T-helper 1 cell treated with Interleukin-12 subunit alpha and Interleukin-12 subunit beta and Interleukin-4 antibody, amounts not matched to agents 30 μg/mL and 1 μg/mL, for 36 hours (primary cell): ENCODE results near the gene BPGM.

Source experiments
- H3K27ac Mint-ChIP-seq: one replicate; pipeline ENCODE4 v1.8.0; 2021; ENCODE audit warnings: mild to moderate bottlenecking, mixed read lengths
- H3K27me3 Mint-ChIP-seq: one replicate; pipeline ENCODE4 v1.8.0; 2021; ENCODE audit warnings: low read depth, mixed read lengths
- H3K36me3 Mint-ChIP-seq: one replicate; pipeline ENCODE4 v1.8.0; 2021; ENCODE audit warnings: low read depth, mixed read lengths
- H3K4me1 Mint-ChIP-seq: one replicate; pipeline ENCODE4 v1.8.0; 2021; ENCODE audit warnings: low read depth, mixed read lengths
- H3K4me3 Mint-ChIP-seq: one replicate; pipeline ENCODE4 v1.8.0; 2021; ENCODE audit warnings: mild to moderate bottlenecking, moderate library complexity, mixed read lengths
- H3K9me3 Mint-ChIP-seq: one replicate; pipeline ENCODE4 v1.8.0; 2021; ENCODE audit warnings: mixed read lengths

The BPGM gene

GRCh38 chr7:134691546-134692343, 45.1 kb downstream of the BPGM start:
- H3K4me3 Mint-ChIP-seq, result no peak overlapping the region
- no peak overlapping the region for H3K27ac Mint-ChIP-seq
- H3K9me3 Mint-ChIP-seq, result no peaks in the 10 kb centered on the region
- no peaks in the 10 kb centered on the region for H3K36me3 Mint-ChIP-seq
- peaks cover 7% of the 10 kb centered on the region for H3K4me1 Mint-ChIP-seq
- H3K27me3 Mint-ChIP-seq, result no peaks in the 10 kb centered on the region

DNA sequence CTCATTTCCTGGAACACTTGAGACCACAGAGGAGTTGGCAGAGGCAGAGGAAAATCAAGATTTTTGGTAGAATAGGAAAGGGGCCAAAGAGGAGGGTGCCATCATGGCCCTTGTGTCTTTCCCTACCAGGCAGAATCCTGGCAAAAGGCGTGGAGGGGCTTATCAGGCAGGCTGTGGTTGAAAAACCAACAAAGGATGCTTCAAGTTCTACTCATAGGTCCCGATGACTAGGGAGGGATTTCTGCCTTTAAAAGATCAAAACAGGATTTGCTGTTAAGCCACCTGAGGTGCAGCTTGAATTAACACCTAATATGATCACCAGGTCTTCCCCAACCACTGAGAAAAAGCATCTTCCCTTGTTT, 45.7 kb downstream of the BPGM start:
- Mint-ChIP-seq H3K27ac (no peak overlapping the region), H3K4me3 (no peak overlapping the region)

GRCh38 chr7:134693256-134693655, 46.6 kb downstream of the BPGM start:
- Mint-ChIP-seq H3K9me3 (no peaks in the 10 kb centered on the region), H3K27ac (no peak overlapping the region), H3K4me3 (no peak overlapping the region), H3K4me1 (peaks cover 7% of the 10 kb centered on the region), H3K36me3 (no peaks in the 10 kb centered on the region), H3K27me3 (no peaks in the 10 kb centered on the region)

More for the DNA sequence above, 45.7 kb downstream of the BPGM start:
- H3K27me3 Mint-ChIP-seq, result no peaks in the 10 kb centered on the region
- H3K9me3 Mint-ChIP-seq, result no peaks in the 10 kb centered on the region
- peaks cover 7% of the 10 kb centered on the region for H3K4me1 Mint-ChIP-seq
- H3K36me3 Mint-ChIP-seq, result no peaks in the 10 kb centered on the region

GRCh38 chr7:134694299-134694698, 47.6 kb downstream of the BPGM start:
- peaks cover 7% of the 10 kb centered on the region for H3K4me1 Mint-ChIP-seq
- H3K27me3 Mint-ChIP-seq, result no peaks in the 10 kb centered on the region
- H3K36me3 Mint-ChIP-seq, result no peaks in the 10 kb centered on the region
- no peak overlapping the region for H3K27ac Mint-ChIP-seq
- no peak overlapping the region for H3K4me3 Mint-ChIP-seq
- H3K9me3 Mint-ChIP-seq, result no peaks in the 10 kb centered on the region

GRCh38 chr7:134694767-134695166, 48.1 kb downstream of the BPGM start:
- no peaks in the 10 kb centered on the region for H3K27me3 Mint-ChIP-seq
- no peak overlapping the region for H3K27ac Mint-ChIP-seq
- H3K4me1 Mint-ChIP-seq, result peaks cover 7% of the 10 kb centered on the region
- H3K4me3 Mint-ChIP-seq, result no peak overlapping the region
- no peaks in the 10 kb centered on the region for H3K36me3 Mint-ChIP-seq
- H3K9me3 Mint-ChIP-seq, result no peaks in the 10 kb centered on the region

DNA sequence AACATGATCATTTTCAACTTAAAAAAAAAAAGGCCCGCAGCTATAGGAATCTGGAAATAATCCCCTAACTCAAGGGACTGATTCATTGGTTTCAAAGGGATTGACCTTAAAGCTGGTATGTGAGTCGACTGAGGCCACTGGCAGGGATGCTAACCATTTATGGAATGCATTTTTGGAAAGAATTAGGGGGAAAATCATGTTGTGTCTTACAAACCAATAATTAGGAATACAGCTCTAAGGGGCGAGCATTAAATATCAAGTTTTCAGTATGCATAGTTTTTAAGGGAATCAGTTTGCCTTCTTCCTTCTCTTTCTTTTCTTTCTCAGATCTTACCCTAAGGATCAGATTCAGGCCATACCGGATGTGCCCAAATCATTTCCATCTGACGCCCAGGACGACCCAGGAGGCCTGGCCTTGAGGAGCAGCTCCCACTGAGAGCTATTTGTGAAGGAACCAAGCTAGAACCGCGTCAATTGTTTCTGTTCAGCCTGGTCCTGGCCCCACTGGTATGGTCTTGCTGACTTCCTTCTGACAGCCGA, 48.7 kb downstream of the BPGM start:
- Mint-ChIP-seq H3K27ac (no peak overlapping the region), H3K27me3 (no peaks in the 10 kb centered on the region), H3K9me3 (no peaks in the 10 kb centered on the region), H3K4me3 (no peak overlapping the region), H3K36me3 (no peaks in the 10 kb centered on the region), H3K4me1 (peaks cover 3% of the 10 kb centered on the region)

DNA sequence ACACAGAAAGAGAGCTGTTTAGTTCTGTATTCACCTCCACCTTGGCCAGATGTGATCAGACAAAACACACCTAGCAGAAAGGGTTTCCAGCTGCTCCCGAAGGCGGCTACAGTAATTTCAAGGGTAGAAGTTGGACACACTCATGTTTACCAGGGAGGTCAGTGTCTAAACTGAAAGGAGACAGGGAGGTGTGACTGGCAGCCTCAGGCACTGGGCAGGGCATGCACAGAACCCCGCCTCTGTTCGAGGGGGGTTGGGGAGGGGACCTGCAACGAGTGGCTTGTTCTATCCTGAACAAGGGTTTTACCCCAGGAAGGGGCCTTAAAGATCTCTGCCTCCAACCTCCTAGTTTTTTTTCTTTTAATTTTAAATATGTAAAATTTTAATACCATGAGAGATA, 49.6 kb downstream of the BPGM start:
- Mint-ChIP-seq H3K9me3 (no peaks in the 10 kb centered on the region), H3K4me1 (peaks cover 3% of the 10 kb centered on the region), H3K27me3 (no peaks in the 10 kb centered on the region), H3K27ac (no peak overlapping the region), H3K36me3 (no peaks in the 10 kb centered on the region), H3K4me3 (no peak overlapping the region)

GRCh38 chr7:134697205-134697886, 50.7 kb downstream of the BPGM start:
- Mint-ChIP-seq H3K36me3 (no peaks in the 10 kb centered on the region), H3K27me3 (no peaks in the 10 kb centered on the region), H3K27ac (no peak overlapping the region), H3K9me3 (no peaks in the 10 kb centered on the region), H3K4me3 (no peak overlapping the region), H3K4me1 (peaks cover 3% of the 10 kb centered on the region)

- no peak overlapping the region for H3K4me3 Mint-ChIP-seq
- no peaks in the 10 kb centered on the region for H3K36me3 Mint-ChIP-seq
- H3K4me1 Mint-ChIP-seq, result no peaks in the 10 kb centered on the region
- no peaks in the 10 kb centered on the region for H3K9me3 Mint-ChIP-seq
- H3K27ac Mint-ChIP-seq, result no peak overlapping the region
- peaks cover 6% of the 10 kb centered on the region for H3K27me3 Mint-ChIP-seq
Measured at GRCh38 chr7:134698481-134698880, 51.8 kb downstream of the BPGM start.

DNA sequence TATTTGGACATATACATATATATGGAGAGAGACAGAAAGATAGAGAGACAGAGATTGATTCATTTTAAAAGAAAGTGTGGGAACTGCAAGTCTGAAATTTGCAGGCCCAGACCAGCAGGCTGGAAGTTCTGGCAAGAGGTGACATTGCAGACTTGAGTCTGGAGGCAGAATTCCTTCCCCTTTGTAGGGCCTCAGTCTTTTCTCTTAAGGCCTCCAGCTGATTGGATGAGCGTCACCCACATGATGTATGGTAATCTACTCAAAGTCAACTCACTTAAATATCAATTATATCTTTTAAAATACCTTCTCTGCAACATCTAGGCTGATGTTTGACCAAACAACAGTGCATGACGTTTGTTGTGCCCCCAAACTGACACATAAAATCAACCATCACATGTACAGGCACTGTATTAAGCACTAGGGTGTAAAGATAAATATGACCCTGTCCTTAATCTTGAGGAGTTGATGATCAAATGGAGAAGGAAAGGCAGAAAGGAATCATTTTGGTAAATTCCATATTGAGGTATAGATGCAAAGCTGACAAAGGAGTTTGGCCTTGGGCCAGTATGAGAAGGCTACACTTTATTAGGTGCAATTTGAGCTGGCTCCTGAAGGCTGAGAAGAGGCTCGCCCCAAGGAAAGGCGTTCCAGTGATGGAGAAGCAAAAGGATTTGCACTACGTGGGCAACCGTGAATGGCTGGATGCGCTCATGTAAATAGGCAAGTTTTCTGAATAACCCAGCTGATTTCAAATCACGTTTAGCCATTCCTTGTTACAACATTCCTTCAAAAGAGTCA, 52.6 kb downstream of the BPGM start:
- Mint-ChIP-seq H3K27me3 (peaks cover 6% of the 10 kb centered on the region), H3K36me3 (no peaks in the 10 kb centered on the region), H3K27ac (no peak overlapping the region), H3K9me3 (no peaks in the 10 kb centered on the region), H3K4me1 (no peaks in the 10 kb centered on the region), H3K4me3 (no peak overlapping the region)

DNA sequence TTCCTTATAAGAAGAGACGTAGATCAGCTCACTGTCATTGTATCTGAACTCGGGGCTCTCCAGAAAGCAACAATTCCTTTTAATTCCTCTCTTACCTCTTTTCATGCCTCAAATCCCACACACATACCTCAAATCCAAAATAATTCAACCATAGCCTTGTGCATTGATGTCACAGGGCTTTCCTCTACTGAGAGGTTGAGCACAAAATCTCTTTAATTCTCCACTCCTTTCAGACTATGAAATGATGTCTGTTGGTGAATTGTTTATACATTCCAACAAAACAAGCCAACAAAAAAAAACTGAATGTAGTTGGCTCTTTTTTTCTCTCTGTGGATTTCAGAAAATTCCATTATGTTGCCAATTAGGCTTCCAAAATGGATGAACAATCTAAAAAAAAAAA, 53.2 kb downstream of the BPGM start:
- H3K36me3 Mint-ChIP-seq, result no peaks in the 10 kb centered on the region
- H3K4me3 Mint-ChIP-seq, result no peak overlapping the region
- H3K27me3 Mint-ChIP-seq, result peaks cover 6% of the 10 kb centered on the region
- H3K9me3 Mint-ChIP-seq, result no peaks in the 10 kb centered on the region
- no peaks in the 10 kb centered on the region for H3K4me1 Mint-ChIP-seq
- H3K27ac Mint-ChIP-seq, result no peak overlapping the region

DNA sequence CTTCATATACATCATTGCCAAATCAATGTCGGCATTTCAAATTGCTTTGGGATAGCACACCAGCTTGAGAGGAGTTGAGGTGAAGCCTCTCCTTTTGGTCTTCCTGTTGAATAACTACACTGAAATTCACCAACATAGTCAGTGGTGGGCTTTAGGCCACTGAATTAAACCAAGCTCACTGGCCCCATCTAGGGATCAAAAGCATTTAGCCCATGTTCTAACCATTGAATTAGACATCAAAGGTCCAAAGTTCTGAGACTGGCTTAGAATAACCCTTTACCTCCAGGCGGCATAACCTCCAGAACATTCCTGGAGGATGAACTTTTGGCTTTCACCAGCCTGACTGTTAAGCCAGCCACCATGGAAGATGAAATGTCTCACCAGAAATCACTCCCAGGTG, 54.6 kb downstream of the BPGM start:
- Mint-ChIP-seq H3K27ac (no peak overlapping the region), H3K4me1 (no peaks in the 10 kb centered on the region), H3K4me3 (no peak overlapping the region), H3K36me3 (no peaks in the 10 kb centered on the region), H3K27me3 (peaks cover 10% of the 10 kb centered on the region), H3K9me3 (no peaks in the 10 kb centered on the region)

DNA sequence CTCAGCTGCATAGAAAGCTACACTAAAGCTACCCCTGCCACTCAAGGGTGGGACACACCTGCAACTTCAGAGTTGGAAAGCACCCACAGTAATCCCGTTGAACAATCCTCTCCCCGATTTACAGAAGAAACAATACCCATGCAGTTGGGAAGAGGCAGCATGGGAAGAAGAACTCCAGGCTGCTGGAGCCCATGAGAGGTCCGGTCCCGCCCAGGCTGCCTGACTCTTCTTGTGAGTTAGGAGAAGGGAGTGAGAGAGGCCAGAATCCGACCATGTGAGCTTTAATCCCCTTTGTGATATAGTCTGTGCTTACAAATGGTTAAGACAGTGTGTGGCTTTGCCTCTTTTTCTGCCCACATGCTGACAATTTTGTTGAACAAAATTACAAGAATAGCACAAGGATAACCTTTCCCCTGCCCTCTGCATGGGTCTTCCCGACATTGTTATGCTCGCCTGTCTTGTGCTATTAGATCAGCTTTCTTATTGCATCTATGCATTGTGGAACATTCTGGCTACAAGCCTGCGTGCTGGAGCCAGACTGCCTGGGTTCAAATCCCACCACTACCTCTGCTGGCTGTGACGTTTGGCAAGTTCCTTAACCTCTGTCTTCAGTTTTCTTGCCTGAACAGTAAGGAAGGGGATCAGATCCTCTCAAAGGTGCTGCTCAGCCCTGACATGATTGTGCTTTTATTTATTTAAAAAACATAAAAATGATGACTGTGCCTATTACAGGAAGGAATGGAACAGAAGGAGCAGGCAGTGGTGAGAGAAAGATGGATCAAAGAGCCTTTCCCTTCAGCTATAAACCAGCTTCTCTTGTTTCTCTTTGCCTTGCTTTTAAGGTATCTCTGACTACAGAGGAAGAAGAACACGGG, 56.0 kb downstream of the BPGM start:
- Mint-ChIP-seq H3K27ac (no peak overlapping the region), H3K9me3 (no peaks in the 10 kb centered on the region), H3K36me3 (no peaks in the 10 kb centered on the region), H3K4me3 (no peak overlapping the region), H3K27me3 (peaks cover 10% of the 10 kb centered on the region), H3K4me1 (no peaks in the 10 kb centered on the region)

- Mint-ChIP-seq H3K4me1 (no peaks in the 10 kb centered on the region), H3K9me3 (no peaks in the 10 kb centered on the region), H3K27me3 (peaks cover 10% of the 10 kb centered on the region), H3K27ac (no peak overlapping the region), H3K4me3 (no peak overlapping the region), H3K36me3 (no peaks in the 10 kb centered on the region)
Measured at GRCh38 chr7:134703241-134703594, 56.6 kb downstream of the BPGM start.
